HCT116 (cell line): Measurements from ENCODE around the gene MACROH2A1. TPM values are rescaled to one million over a fixed set of nuclear protein-coding genes. Genes with fewer than 3 reads are reported as not detected.

Source experiments
- ATAC-seq: fragments of 200-7000 bp; cut with Tn5 transposase; 2 replicates; pipeline ENCODE4 v1.9.1; 2020; ENCODE audit warnings: mild to moderate bottlenecking, moderate library complexity
- BruUV-seq: library from RNA; stranded (reverse); fragments of 400-500 nt; replicated peaks from 2 replicates; lab custom pipeline; 2021; lab: Mats Ljungman, UMichigan
- CTCF ChIA-PET: fragments of 300-600 bp; sonication (Branson Sonifier 250); formaldehyde crosslinking; loops from one replicate; lab custom pipeline; 2021; ENCODE audit warnings: antibody characterized with exemption; lab: Charles Lee
- POLR2A ChIA-PET: fragments of 300-600, 350-600 bp; sonication (Branson Sonifier 250); formaldehyde crosslinking; loops from one replicate; lab custom pipeline; 2021; ENCODE audit warnings: antibody characterized with exemption; lab: Charles Lee
- RAD21 ChIA-PET, 2 experiments: fragments of 300-600 bp; sonication (Branson Sonifier 250); formaldehyde crosslinking; loops; one replicate each; lab custom pipeline; 2023; ENCODE audit warnings: low total read pairs in 2 of 2; ENCODE audit not compliant: uncharacterized antibody in 2 of 2, unreplicated experiment in 2 of 2, low non-redundant PET in 1 of 2; lab: Charles Lee
- DNase-seq: peaks from one replicate; pipeline ENCODE4 v3.0.0-alpha.2; 2010; ENCODE audit warnings: low read depth, low spot score
- H2AFZ ChIP-seq: fragments of 200-600 bp; shearing (Covaris generic), sonication (generic); 2 replicates; pipeline ENCODE4 v1.6.1; 2017; ENCODE audit warnings: low read depth, mixed run types, mixed read lengths, antibody characterized with exemption, low read length; ENCODE audit not compliant: poor library complexity, severe bottlenecking
- H3K27ac ChIP-seq: 2 replicates; pipeline ENCODE4 v1.5.1; 2012; ENCODE audit warnings: low read depth, low read length
- H3K27me3 ChIP-seq: fragments of 200-600 bp; sonication (generic); 2 replicates; pipeline ENCODE4 v1.6.1; 2016; ENCODE audit warnings: mixed run types, low read length, mixed read lengths; ENCODE audit not compliant: insufficient read depth
- H3K36me3 ChIP-seq, 2 experiments: fragments of 200-500 bp in 1 of 2; fragments of 200-600 bp in 1 of 2; sonication (Bioruptor generic) in 1 of 2; sonication (generic) in 1 of 2; 2 replicates each; pipeline versions ENCODE4 v1.5.1 to v1.6.1; 2014 to 2016; ENCODE audit warnings: low read length in 2 of 2, inconsistent platforms in 1 of 2, mixed read lengths in 1 of 2, mixed run types in 1 of 2; ENCODE audit not compliant: insufficient read depth in 2 of 2, control insufficient read depth in 1 of 2
- H3K4me1 ChIP-seq, 2 experiments: fragments of 200-600 bp in 1 of 2; sonication (generic) in 1 of 2; 2 replicates each; pipeline versions ENCODE4 v1.5.1 to v1.6.1; 2012 to 2017; ENCODE audit warnings: low read length in 2 of 2, inconsistent platforms in 1 of 2, mild to moderate bottlenecking in 1 of 2, mixed read lengths in 1 of 2, mixed run types in 1 of 2, moderate library complexity in 1 of 2; ENCODE audit not compliant: insufficient read depth in 2 of 2, control insufficient read depth in 1 of 2
- H3K4me2 ChIP-seq: fragments of 200-600 bp; sonication (generic); 2 replicates; pipeline ENCODE4 v1.6.1; 2017; ENCODE audit warnings: mixed run types, low read length, mixed read lengths
- H3K4me3 ChIP-seq, 2 experiments: fragments of 200-600 bp in 1 of 2; sonication (generic) in 1 of 2; replicated peaks in 1 of 2; 2 replicates each; pipeline ENCODE4 v1.5.1; 2011 to 2016; ENCODE audit warnings: low read length in 2 of 2, control low read depth in 1 of 2, low read depth in 1 of 2, mild to moderate bottlenecking in 1 of 2, mixed read lengths in 1 of 2, mixed run types in 1 of 2
- H3K79me2 ChIP-seq: fragments of 200-600 bp; sonication (generic); 2 replicates; pipeline ENCODE4 v1.6.1; 2017; ENCODE audit warnings: mild to moderate bottlenecking, mixed run types, low read length, moderate library complexity, mixed read lengths; ENCODE audit not compliant: insufficient read depth
- H3K9ac ChIP-seq: fragments of 200-600 bp; sonication (generic); 2 replicates; pipeline ENCODE4 v1.6.1; 2016; ENCODE audit warnings: low read length, mixed read lengths
- H3K9me2 ChIP-seq: fragments of 200-600 bp; sonication (generic), shearing (Covaris generic); 2 replicates; pipeline ENCODE4 v1.6.1; 2017; ENCODE audit warnings: mixed run types, mild to moderate bottlenecking, moderate library complexity; ENCODE audit not compliant: insufficient read depth
- H3K9me3 ChIP-seq, 2 experiments: fragments of 200-500 bp in 1 of 2; fragments of 200-600 bp in 1 of 2; sonication (Bioruptor generic) in 1 of 2; sonication (generic) in 1 of 2; 2 replicates each; pipeline ENCODE4 v1.6.1; 2014 to 2017; ENCODE audit warnings: low read length in 2 of 2, mixed read lengths in 2 of 2, inconsistent platforms in 1 of 2, low read depth in 1 of 2, mild to moderate bottlenecking in 1 of 2, mixed run types in 1 of 2, moderate library complexity in 1 of 2; ENCODE audit not compliant: control insufficient read depth in 1 of 2, insufficient read depth in 1 of 2
- H4K20me1 ChIP-seq: fragments of 200-600 bp; sonication (generic), shearing (Covaris generic); 2 replicates; pipeline ENCODE4 v1.6.1; 2017; ENCODE audit warnings: mixed run types, mild to moderate bottlenecking, moderate library complexity; ENCODE audit not compliant: insufficient read depth
- ELF1 ChIP-seq: IDR thresholded peaks from 2 replicates; pipeline ENCODE4 v1.6.1; 2012; ENCODE audit warnings: low read depth, borderline replicate concordance
- EZH2 ChIP-seq: fragments of 200-600 bp; sonication (generic); IDR thresholded peaks from 2 replicates; pipeline ENCODE4 v1.6.1; 2017; ENCODE audit warnings: antibody characterized with exemption, mixed run types
- FOSL1 ChIP-seq: IDR thresholded peaks from 2 replicates; pipeline ENCODE4 v1.6.1; 2012; ENCODE audit warnings: low read depth
- YY1 ChIP-seq: IDR thresholded peaks from 2 replicates; pipeline ENCODE4 v1.6.1; 2011; ENCODE audit warnings: low read length, low read depth, moderate library complexity, mild to moderate bottlenecking; ENCODE audit not compliant: insufficient replicate concordance; ENCODE audit errors: extremely low read depth
- intact Hi-C: fragments of 100-400 bp; cut with micrococcal nuclease; formaldehyde crosslinking; loops from 2 replicates; pipeline ENCODE4 v1.10.0; 2022
- total RNA-seq: library from RNA; stranded (reverse); gene quantifications from one replicate; pipeline ENCODE4 v1.2.1, GENCODE V29; 2021; ENCODE audit not compliant: unreplicated experiment
- TF ChIP-seq, protein P1 (sequence below): IDR thresholded peaks from 2 replicates; pipeline ENCODE4 v1.6.1; 2012; ENCODE audit warnings: low read depth
- TF ChIP-seq, protein P2 (sequence below): IDR thresholded peaks from 2 replicates; pipeline ENCODE4 v1.6.1; 2011; ENCODE audit warnings: mild to moderate bottlenecking, low read length, moderate library complexity; ENCODE audit not compliant: insufficient replicate concordance; ENCODE audit errors: extremely low read depth

MACROH2A1 gene
- total RNA-seq, 1 experiment from 2014 or later: 218 TPM

DNA sequence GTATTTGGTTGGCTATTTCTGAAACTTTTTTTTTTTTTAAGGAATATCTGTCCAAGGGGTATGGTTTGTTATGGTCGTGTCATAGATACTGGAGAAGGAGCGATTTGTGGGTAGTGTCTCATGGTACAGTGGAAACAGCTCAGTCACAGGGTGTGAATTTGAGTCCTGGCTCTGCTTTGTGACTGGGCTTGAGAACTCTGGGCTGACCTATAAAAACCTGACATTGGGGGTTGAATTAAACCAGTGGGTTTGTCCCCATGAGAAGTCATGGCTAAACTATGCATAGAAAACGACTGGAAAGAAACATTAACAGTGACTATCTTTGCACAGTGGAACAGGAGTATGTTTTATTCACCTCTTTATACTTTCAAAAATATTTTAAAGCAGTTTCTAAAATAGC is 54.7 kb downstream of the MACROH2A1 start:
- no peaks in the 10 kb centered on the region for H4K20me1 ChIP-seq
- DNase-seq (no peak), ATAC-seq (no peak)
- no peaks in the 10 kb centered on the region for H3K27me3 ChIP-seq
- no peak overlapping the region for H3K27ac ChIP-seq
- H3K9me2 ChIP-seq: no peaks in the 10 kb centered on the region
- H3K36me3 ChIP-seq: peaks cover 30 to 62% of the 10 kb centered on the region in 2 experiments
- no TSS peak for BruUV-seq
- TF ChIP-seq, protein P1, sequence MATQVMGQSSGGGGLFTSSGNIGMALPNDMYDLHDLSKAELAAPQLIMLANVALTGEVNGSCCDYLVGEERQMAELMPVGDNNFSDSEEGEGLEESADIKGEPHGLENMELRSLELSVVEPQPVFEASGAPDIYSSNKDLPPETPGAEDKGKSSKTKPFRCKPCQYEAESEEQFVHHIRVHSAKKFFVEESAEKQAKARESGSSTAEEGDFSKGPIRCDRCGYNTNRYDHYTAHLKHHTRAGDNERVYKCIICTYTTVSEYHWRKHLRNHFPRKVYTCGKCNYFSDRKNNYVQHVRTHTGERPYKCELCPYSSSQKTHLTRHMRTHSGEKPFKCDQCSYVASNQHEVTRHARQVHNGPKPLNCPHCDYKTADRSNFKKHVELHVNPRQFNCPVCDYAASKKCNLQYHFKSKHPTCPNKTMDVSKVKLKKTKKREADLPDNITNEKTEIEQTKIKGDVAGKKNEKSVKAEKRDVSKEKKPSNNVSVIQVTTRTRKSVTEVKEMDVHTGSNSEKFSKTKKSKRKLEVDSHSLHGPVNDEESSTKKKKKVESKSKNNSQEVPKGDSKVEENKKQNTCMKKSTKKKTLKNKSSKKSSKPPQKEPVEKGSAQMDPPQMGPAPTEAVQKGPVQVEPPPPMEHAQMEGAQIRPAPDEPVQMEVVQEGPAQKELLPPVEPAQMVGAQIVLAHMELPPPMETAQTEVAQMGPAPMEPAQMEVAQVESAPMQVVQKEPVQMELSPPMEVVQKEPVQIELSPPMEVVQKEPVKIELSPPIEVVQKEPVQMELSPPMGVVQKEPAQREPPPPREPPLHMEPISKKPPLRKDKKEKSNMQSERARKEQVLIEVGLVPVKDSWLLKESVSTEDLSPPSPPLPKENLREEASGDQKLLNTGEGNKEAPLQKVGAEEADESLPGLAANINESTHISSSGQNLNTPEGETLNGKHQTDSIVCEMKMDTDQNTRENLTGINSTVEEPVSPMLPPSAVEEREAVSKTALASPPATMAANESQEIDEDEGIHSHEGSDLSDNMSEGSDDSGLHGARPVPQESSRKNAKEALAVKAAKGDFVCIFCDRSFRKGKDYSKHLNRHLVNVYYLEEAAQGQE: no peak
- TF ChIP-seq EZH2: no peak
- TF ChIP-seq, protein P2, sequence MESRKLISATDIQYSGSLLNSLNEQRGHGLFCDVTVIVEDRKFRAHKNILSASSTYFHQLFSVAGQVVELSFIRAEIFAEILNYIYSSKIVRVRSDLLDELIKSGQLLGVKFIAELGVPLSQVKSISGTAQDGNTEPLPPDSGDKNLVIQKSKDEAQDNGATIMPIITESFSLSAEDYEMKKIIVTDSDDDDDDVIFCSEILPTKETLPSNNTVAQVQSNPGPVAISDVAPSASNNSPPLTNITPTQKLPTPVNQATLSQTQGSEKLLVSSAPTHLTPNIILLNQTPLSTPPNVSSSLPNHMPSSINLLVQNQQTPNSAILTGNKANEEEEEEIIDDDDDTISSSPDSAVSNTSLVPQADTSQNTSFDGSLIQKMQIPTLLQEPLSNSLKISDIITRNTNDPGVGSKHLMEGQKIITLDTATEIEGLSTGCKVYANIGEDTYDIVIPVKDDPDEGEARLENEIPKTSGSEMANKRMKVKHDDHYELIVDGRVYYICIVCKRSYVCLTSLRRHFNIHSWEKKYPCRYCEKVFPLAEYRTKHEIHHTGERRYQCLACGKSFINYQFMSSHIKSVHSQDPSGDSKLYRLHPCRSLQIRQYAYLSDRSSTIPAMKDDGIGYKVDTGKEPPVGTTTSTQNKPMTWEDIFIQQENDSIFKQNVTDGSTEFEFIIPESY: no peak
- TF ChIP-seq ELF1: no peak
- no peak for TF ChIP-seq YY1
- no peak for TF ChIP-seq FOSL1
- RAD21 ChIA-PET: no interaction called here
- CTCF ChIA-PET: no interaction called here
- POLR2A ChIA-PET: no interaction called here
- no peak overlapping the region for H3K9ac ChIP-seq
- no peak overlapping the region for H3K4me2 ChIP-seq
- intact Hi-C loops: loop anchor here (5.0 kb wide), 1 partner anchor 532 kb away; no protein-coding TSS in a partner anchor
- no peaks in the 10 kb centered on the region for H3K79me2 ChIP-seq
- H3K4me3 ChIP-seq: no peak overlapping the region
- H3K4me1 ChIP-seq: no peaks in the 10 kb centered on the region
- no peak overlapping the region for H2AFZ ChIP-seq
- H3K9me3 ChIP-seq: no peaks in the 10 kb centered on the region
